GM18861 (cell line): ENCODE results near the gene SBNO1.
"Not testable (repeated sequence)": the region's sequence is repeated elsewhere in the genome, so short reads cannot be mapped to it uniquely, and the experiment has no call there.

Experiments
- ATAC-seq: cut with Tn5 transposase; IDR thresholded peaks from one replicate; pipeline ENCODE4 v1.9.1; 2021; ENCODE audit not compliant: unreplicated experiment

SBNO1 gene

DNA sequence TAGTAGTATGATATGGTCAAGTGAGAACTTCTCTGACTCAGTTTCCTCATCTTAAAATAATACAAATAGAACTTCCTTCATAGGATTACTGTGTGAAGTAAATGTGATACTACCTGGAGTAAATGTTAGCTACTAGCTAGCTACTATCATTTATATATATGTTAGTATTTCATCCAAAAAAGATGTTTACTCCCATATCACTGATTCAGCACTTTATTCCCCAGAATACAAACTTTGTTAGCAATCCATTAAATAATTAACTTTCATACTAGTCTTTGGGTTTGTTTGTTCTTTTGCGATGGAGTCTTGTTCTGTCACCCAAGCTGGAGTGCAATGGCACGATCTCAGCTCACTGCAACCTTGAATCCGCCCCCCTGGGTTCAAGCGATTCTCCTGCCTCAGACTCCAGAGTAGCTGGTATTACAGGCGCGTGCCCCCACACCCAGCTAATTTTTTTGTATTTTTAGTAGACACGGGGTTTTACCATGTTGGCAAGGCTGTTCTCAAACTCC lies 8.4 kb downstream of the SBNO1 start:
- ATAC-seq: no peak

DNA sequence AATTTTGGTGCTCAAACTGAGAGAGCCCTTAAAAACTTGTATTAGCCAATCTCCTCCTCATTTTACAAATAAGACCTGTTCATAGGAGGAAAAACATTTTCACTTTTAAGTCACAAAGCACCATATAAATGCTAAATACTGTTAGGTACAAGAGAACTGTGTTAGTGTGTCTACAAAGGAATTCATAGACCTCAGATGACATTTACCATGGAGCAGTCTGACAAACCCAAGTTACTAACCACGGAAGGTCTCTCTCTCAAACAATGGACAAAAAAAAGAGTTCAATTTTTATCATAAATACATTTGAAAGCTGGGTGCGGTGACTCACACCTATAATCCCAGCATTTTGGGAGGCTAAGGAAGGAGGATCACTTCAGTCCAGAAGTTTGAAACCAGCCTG lies 10.0 kb downstream of the SBNO1 start:
- ATAC-seq: no peak

DNA sequence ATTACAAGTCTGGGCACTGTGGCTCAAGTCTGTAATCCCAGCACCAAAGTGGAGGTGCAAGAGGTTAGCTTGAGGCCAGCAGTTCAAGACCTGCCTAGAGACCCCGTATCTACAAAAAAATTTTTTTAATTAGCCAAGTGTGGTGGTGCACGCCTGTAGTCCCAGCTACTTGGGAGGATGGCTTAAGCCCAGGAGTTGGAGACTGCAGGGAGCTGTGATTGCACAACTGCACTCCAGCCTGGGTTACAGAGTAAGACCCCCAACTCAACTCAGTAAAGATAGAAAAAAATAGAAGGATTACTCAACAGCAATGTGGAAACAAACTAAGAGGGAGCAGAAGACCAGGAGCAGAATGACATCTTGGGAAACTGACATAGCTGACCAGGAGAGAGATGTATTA lies 13.3 kb downstream of the SBNO1 start:
- no peak for ATAC-seq

DNA sequence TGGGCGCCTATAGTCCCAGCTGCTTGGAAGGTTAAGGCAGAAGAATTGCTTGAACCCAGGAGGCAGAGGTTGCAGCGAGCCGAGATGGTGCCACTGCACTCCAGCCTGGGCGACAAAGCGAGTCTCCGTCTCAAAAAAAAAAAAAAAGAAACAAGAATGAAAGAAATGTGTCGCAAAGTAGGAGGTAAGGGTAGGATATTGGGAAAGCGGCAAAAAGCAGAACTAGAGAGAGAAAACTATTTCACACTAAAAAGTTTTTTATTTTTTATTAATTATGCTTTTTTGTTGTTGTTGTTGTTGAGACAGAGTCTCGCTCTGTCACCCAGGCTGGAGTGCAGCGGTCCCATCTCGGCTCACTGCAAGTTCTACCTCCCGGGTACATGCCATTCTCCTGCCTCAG lies 17.7 kb downstream of the SBNO1 start:
- no peak for ATAC-seq

- no peak for ATAC-seq
Measured at GRCh38 chr12:123344086-123344485, 20.6 kb downstream of the SBNO1 start.

GRCh38 chr12:123337070-123337469 lies 27.6 kb downstream of the SBNO1 start:
- no peak for ATAC-seq

DNA sequence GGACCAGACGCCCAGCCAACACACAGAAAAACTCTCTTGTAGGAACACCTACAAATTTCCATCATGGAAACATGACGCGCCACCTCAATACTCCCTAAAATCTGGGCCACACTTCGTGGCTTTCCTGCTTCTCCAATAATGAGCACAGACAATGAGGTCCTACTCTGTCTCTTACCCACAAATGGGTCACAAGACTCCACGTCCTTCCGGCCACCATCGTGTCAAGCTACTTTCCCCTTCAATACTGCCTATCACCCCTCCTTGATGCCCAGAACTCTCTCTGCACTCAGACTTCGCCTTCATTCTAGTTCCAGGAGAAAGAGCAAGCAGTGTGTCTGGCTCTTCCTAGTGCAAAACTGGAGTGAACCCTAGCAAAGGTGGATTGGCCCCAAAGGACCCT lies 28.1 kb downstream of the SBNO1 start:
- ATAC-seq: no peak

- no peak for ATAC-seq
Measured at GRCh38 chr12:123335490-123335889, 29.2 kb downstream of the SBNO1 start.

GRCh38 chr12:123329799-123330198 lies 34.8 kb downstream of the SBNO1 start:
- no peak for ATAC-seq

DNA sequence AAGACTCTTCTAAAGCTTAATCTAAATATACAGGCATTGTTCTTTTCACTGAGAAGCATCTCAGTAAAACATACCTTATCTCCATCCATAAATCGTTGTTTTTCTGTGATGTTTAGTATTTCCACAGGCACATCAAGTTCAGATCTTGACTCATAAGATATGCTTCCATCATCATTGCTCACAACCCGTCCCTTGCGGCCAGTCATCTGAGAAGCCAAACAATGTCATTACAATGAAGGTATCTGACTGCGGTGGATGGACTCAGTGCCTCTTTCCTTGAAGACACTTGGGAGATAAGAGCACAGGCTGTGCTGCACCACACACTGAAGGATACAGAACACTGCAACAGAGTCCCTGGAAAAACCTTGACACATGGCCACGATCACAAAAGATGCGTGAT lies 44.8 kb downstream of the SBNO1 start:
- ATAC-seq: no peak

GRCh38 chr12:123319273-123319672 lies 45.4 kb downstream of the SBNO1 start:
- ATAC-seq: no peak

DNA sequence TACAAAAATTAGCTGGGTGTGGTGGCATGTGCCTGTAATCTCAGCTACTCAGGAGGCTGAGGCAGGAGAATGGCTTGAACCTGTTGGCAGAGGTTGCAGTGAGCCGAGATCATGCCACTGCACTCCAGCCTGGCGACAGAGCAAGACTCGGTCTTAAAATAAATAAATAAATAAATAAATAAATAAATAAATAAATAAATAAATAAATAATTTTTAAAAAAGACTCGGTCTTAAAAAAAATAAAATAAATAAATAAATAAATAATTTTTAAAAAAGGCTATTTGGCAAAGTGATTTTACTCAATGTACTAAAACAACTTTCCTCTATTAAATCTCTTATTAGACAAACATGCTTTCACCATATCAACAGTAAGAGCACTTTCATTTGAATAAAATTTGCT lies 51.6 kb downstream of the SBNO1 start:
- ATAC-seq: not testable (repeated sequence)

GRCh38 chr12:123306200-123306599 lies 58.4 kb downstream of the SBNO1 start:
- ATAC-seq: no peak

GRCh38 chr12:123305136-123305535 lies 59.5 kb downstream of the SBNO1 start:
- no peak for ATAC-seq

- no peak for ATAC-seq
Measured at GRCh38 chr12:123293178-123293760, 71.4 kb downstream of the SBNO1 start.

GRCh38 chr12:123289911-123290310 lies 74.7 kb downstream of the SBNO1 start:
- no peak for ATAC-seq

DNA sequence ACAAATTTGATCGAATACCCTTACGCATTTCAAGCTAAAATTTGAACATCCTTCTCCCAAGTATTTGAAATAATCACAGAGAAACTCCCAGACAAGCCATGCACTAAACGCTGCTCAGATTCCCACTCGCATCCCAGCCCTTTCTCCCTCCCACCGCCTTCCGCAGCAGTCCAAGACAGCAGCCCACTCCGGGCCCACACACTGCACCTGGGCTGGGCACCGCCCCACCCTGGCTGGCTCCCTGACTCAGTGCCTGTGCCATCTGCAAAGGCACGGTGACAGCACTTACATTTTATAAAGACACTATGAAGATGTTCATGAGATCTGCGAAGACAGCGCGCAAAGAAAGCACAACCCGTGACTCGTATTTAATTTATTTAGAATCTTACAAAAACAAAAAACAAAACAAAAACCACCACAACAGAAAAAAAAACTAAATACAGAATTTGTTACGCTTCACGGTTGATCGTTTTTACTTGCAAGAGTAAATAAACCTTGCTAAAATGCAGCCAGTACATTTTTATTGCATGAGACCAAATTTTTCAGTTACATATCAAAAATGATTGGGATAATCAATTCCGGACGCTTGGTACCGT lies 75.8 kb downstream of the SBNO1 start:
- no peak for ATAC-seq

GRCh38 chr12:123286652-123287373 lies 77.8 kb downstream of the SBNO1 start:
- no peak for ATAC-seq

- ATAC-seq: no peak
Measured at GRCh38 chr12:123284669-123285068, 80.0 kb downstream of the SBNO1 start.

- no peak for ATAC-seq
Measured at GRCh38 chr12:123283461-123283860, 81.2 kb downstream of the SBNO1 start.

DNA sequence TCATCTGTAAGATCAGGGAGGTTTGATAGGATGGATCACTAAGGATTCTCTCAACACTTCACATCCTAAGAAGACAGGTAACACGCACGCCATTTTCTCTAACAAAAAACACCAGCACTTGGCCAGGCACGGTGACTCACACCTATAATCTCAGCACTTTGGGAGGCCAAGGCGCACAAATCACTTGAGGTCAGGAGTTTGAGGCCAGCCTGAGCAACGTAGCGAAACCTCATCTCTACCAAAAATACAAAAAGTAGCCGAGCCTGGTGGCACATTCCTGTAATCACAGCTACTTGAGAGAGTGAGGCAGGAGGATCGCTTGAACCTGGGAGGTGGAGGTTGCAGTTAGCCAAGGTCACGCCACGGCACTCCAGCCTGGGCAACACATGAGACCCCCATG lies 82.5 kb downstream of the SBNO1 start:
- ATAC-seq: no peak

DNA sequence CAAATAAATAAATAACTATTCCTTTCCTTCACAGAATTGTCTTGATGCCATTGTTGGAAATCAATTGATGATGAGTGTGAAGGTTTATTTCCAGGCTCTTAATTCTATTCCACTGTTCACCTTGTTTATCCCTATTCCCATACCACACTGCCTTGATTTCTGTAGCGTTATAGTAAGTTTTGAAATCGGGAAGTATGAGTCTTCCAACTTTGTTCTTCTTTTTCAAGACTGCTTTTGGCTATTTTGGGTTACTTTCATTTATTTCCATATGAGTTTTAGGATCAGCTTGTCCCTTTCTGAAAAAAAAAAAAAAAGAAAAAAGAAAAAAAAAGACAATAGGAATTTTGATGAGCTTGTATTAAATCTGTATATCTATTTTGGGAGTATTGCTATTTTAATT lies 83.7 kb downstream of the SBNO1 start:
- no peak for ATAC-seq
